Endothelial cell of umbilical vein (primary cell): Measurements from ENCODE around the gene ACTN1. TPM values are rescaled to one million over a fixed set of nuclear protein-coding genes. Genes with fewer than 3 reads are reported as not detected.

Experiments used
- BruUV-seq: library from RNA; stranded (reverse); fragments of 400-500 nt; replicated peaks from 2 replicates; lab custom pipeline; 2021; lab: Mats Ljungman, UMichigan
- CTCF ChIA-PET: fragments of 300-600, 350-600 bp; sonication (Branson Sonifier 250); formaldehyde crosslinking; loops from one replicate; lab custom pipeline; 2021; ENCODE audit warnings: antibody characterized with exemption, inconsistent platforms; lab: Charles Lee
- POLR2A ChIA-PET: fragments of 300-600, 350-600 bp; sonication (Branson Sonifier 250); formaldehyde crosslinking; loops from one replicate; lab custom pipeline; 2021; ENCODE audit warnings: antibody characterized with exemption, inconsistent platforms; lab: Charles Lee
- DNase-seq: peaks from one replicate; pipeline ENCODE4 v3.0.0-alpha.2; 2011; ENCODE audit warnings: low read depth, low spot score
- FAIRE-seq: peaks from 2 replicates; lab custom pipeline; 2011; peaks lifted over from hg19 to GRCh38; lab: Jason Lieb, UNC
- H2AFZ ChIP-seq: 2 replicates; pipeline ENCODE4 v1.6.0; 2012; ENCODE audit warnings: low read depth, low read length, control low read depth, inconsistent platforms
- H3K27ac ChIP-seq: 2 replicates; pipeline ENCODE4 v1.5.1; 2011; ENCODE audit warnings: low read depth, mild to moderate bottlenecking, control low read depth, low read length, moderate library complexity; ENCODE audit not compliant: insufficient read depth
- H3K27me3 ChIP-seq, 2 experiments: 2 replicates each; pipeline versions ENCODE4 v1.6.0 to v1.6.1; 2011; ENCODE audit warnings: low read length in 2 of 2, mixed read lengths in 1 of 2; ENCODE audit not compliant: control insufficient read depth in 2 of 2, insufficient read depth in 2 of 2
- H3K36me3 ChIP-seq, 2 experiments: 2 replicates in 1 of 2; 3 replicates in 1 of 2; pipeline ENCODE4 v1.5.1; 2011; ENCODE audit warnings: low read length in 2 of 2, mild to moderate bottlenecking in 1 of 2, moderate library complexity in 1 of 2; ENCODE audit not compliant: control insufficient read depth in 2 of 2, insufficient read depth in 2 of 2; ENCODE audit errors: extremely low read depth in 1 of 2
- H3K4me1 ChIP-seq: 3 replicates; pipeline ENCODE4 v1.5.1; 2011; ENCODE audit warnings: mild to moderate bottlenecking, low read length; ENCODE audit not compliant: control insufficient read depth, insufficient read depth; ENCODE audit errors: extremely low read depth
- H3K4me2 ChIP-seq: 2 replicates; pipeline ENCODE4 v1.6.1; 2011; ENCODE audit warnings: low read length, control low read depth, mixed read lengths; ENCODE audit not compliant: insufficient read depth
- H3K4me3 ChIP-seq, 3 experiments: fragments of 200-600 bp in 1 of 3; sonication (generic), shearing (Covaris generic) in 1 of 3; replicated peaks in 1 of 3; 2 replicates each; pipeline ENCODE4 v1.5.1; 2011 to 2016; ENCODE audit warnings: control low read depth in 3 of 3, low read length in 3 of 3, mild to moderate bottlenecking in 2 of 3, inconsistent platforms in 1 of 3, low read depth in 1 of 3, moderate library complexity in 1 of 3; ENCODE audit not compliant: insufficient read depth in 1 of 3
- H3K79me2 ChIP-seq: 2 replicates; pipeline ENCODE4 v1.6.0; 2012; ENCODE audit warnings: low read length, inconsistent platforms; ENCODE audit not compliant: control insufficient read depth, insufficient read depth
- H3K9ac ChIP-seq: replicated peaks from 2 replicates; pipeline ENCODE3; 2011; ENCODE audit warnings: low read length, control low read depth; ENCODE audit not compliant: insufficient read depth; ENCODE audit errors: extremely low read depth
- H3K9me1 ChIP-seq: replicated peaks from 3 replicates; pipeline ENCODE4 v1.6.0; 2011; ENCODE audit warnings: mild to moderate bottlenecking, low read length; ENCODE audit not compliant: control insufficient read depth, insufficient read depth; ENCODE audit errors: extremely low read depth
- H3K9me3 ChIP-seq: replicated peaks from 2 replicates; pipeline ENCODE4 v1.5.1; 2012; ENCODE audit warnings: low read length, inconsistent platforms; ENCODE audit not compliant: control insufficient read depth, insufficient read depth
- H4K20me1 ChIP-seq: replicated peaks from 2 replicates; pipeline ENCODE3; 2011; ENCODE audit warnings: mild to moderate bottlenecking, low read length; ENCODE audit not compliant: control insufficient read depth, insufficient read depth; ENCODE audit errors: extremely low read depth
- EZH2 ChIP-seq: IDR thresholded peaks from 2 replicates; pipeline ENCODE4 v1.6.1; 2012; ENCODE audit warnings: borderline replicate concordance, low read depth, mild to moderate bottlenecking, moderate library complexity, low read length, inconsistent platforms; ENCODE audit not compliant: severe bottlenecking
- FOS ChIP-seq: IDR thresholded peaks from 2 replicates; pipeline ENCODE4 v1.6.1; 2011; ENCODE audit warnings: mild to moderate bottlenecking, low read length, moderate library complexity, borderline replicate concordance; ENCODE audit not compliant: insufficient read depth
- GATA2 ChIP-seq: IDR thresholded peaks from 2 replicates; pipeline ENCODE4 v1.7.0; 2011; ENCODE audit warnings: low read depth, mild to moderate bottlenecking, moderate library complexity, mixed read lengths, low read length; ENCODE audit not compliant: insufficient read length, insufficient read depth
- JUN ChIP-seq: IDR thresholded peaks from 2 replicates; pipeline ENCODE4 v1.6.1; 2011; ENCODE audit warnings: borderline replicate concordance, low read depth; ENCODE audit not compliant: insufficient read length, insufficient read depth
- MAX ChIP-seq: IDR thresholded peaks from 2 replicates; pipeline ENCODE4 v1.6.1; 2011; ENCODE audit not compliant: insufficient read depth, insufficient read length
- MYC ChIP-seq: IDR thresholded peaks from one replicate; pipeline ENCODE4 v1.6.1; 2011; ENCODE audit warnings: mild to moderate bottlenecking, low read depth, low read length
- POLR2A ChIP-seq: IDR thresholded peaks from 2 replicates; pipeline ENCODE4 v1.6.1; 2012; ENCODE audit warnings: low read depth, mild to moderate bottlenecking, control low read depth, low read length
- POLR2AphosphoS5 ChIP-seq: IDR thresholded peaks from 2 replicates; pipeline ENCODE4 v1.6.1; 2012; ENCODE audit warnings: low read depth, mild to moderate bottlenecking, control low read depth, low read length, moderate library complexity; ENCODE audit not compliant: insufficient read depth
- dilution Hi-C: fragments of 300-500 bp; cut with MboI; formaldehyde crosslinking; loops from one replicate; pipeline ENCODE4 v1.15.0; 2019; ENCODE audit warnings: low sequenced_read_pairs; ENCODE audit not compliant: extremely low pct_ligation_motif_present
- intact Hi-C: fragments of 100-400 bp; cut with micrococcal nuclease; formaldehyde crosslinking; loops from one replicate; pipeline ENCODE4 v1.10.0; 2022
- polyA plus RNA-seq, 4 experiments: library from polyadenylated mRNA; depleted of rRNA in 3 of 4; stranded (reverse) in 3 of 4; unstranded in 1 of 4; fragments of >200 nt; gene quantifications; 2 replicates each; pipeline versions ENCODE4 v1.2.1 to v1.2.3, GENCODE V29; 2011 to 2012; ENCODE audit warnings: missing spikeins in 1 of 4
- total RNA-seq: library from RNA; stranded (reverse); gene quantifications from 2 replicates; pipeline ENCODE4 v1.2.3, GENCODE V29; 2021
- TF ChIP-seq, protein P1 (sequence below), 2 donors: IDR thresholded peaks; 1 replicate in 1 of 2; 2 replicates in 1 of 2; pipeline ENCODE4 v1.5.1; 2011; ENCODE audit warnings: low read length in 2 of 2, mild to moderate bottlenecking in 2 of 2, moderate library complexity in 2 of 2, control low read depth in 1 of 2, inconsistent platforms in 1 of 2, low read depth in 1 of 2; ENCODE audit not compliant: insufficient read depth in 1 of 2; ENCODE audit errors: extremely low read depth in 1 of 2

ACTN1 gene
- total and polyA plus RNA-seq, 2 donors (not counting 3 experiments of a cell fraction or from before 2014, with no cell fraction given), result 442 to 463 TPM

- FAIRE-seq (no peak), DNase-seq (no peak)
- CTCF ChIA-PET, result no interaction called here
- Histone ChIP-seq H3K27me3 (no peaks in the 10 kb centered on the region), H3K4me3 (no peak overlapping the region), H3K36me3 (peaks cover 58 to 84% of the 10 kb centered on the region in 2 experiments), H3K4me2 (no peak overlapping the region), H3K4me1 (peaks cover 10% of the 10 kb centered on the region), H3K9me3 (no peaks in the 10 kb centered on the region), H4K20me1 (no peaks in the 10 kb centered on the region), H3K9ac (no peak overlapping the region), H3K27ac (no peak overlapping the region), H3K79me2 (no peaks in the 10 kb centered on the region), H3K9me1 (no peaks in the 10 kb centered on the region), H2AFZ (no peak overlapping the region)
- intact Hi-C loops, result no loop called here
- no TSS peak for BruUV-seq
- POLR2A ChIA-PET, result no interaction called here
- TF ChIP-seq POLR2AphosphoS5 (peak; percentile 20), GATA2 (no peak), EZH2 (no peak)
- dilution Hi-C loops, result no loop called here
Measured at GRCh38 chr14:68880581-68881105, 98.5 kb downstream of the ACTN1 start.

GRCh38 chr14:68879841-68880575 lies 99.1 kb downstream of the ACTN1 start:
- CTCF ChIA-PET, result no interaction called here
- no peak for DNase-seq
- Histone ChIP-seq H2AFZ (no peak overlapping the region), H3K27ac (no peak overlapping the region), H3K4me2 (no peak overlapping the region), H3K9me3 (no peaks in the 10 kb centered on the region), H3K9me1 (no peaks in the 10 kb centered on the region), H3K36me3 (peaks cover 55 to 82% of the 10 kb centered on the region in 2 experiments), H4K20me1 (no peaks in the 10 kb centered on the region), H3K9ac (no peak overlapping the region), H3K79me2 (no peaks in the 10 kb centered on the region), H3K27me3 (no peaks in the 10 kb centered on the region), H3K4me1 (peaks cover 10% of the 10 kb centered on the region), H3K4me3 (no peak overlapping the region)
- dilution Hi-C loops, result no loop called here
- FAIRE-seq, result no peak
- TSS peak; percentile 10 for BruUV-seq
- TF ChIP-seq JUN (no peak), GATA2 (no peak), MAX (no peak), POLR2AphosphoS5 (no peak), POLR2A (no peak), FOS (no peak), EZH2 (no peak), MYC (no peak)
- TF ChIP-seq, protein P1, sequence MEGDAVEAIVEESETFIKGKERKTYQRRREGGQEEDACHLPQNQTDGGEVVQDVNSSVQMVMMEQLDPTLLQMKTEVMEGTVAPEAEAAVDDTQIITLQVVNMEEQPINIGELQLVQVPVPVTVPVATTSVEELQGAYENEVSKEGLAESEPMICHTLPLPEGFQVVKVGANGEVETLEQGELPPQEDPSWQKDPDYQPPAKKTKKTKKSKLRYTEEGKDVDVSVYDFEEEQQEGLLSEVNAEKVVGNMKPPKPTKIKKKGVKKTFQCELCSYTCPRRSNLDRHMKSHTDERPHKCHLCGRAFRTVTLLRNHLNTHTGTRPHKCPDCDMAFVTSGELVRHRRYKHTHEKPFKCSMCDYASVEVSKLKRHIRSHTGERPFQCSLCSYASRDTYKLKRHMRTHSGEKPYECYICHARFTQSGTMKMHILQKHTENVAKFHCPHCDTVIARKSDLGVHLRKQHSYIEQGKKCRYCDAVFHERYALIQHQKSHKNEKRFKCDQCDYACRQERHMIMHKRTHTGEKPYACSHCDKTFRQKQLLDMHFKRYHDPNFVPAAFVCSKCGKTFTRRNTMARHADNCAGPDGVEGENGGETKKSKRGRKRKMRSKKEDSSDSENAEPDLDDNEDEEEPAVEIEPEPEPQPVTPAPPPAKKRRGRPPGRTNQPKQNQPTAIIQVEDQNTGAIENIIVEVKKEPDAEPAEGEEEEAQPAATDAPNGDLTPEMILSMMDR (IDR thresholded peaks at IDR 0.05; ENCODE audit: extremely low read depth in 1 of 2, insufficient read depth in 1 of 2, low read depth in 1 of 2, low read length in 2 of 2), result no peak
- POLR2A ChIA-PET, result no interaction called here
- intact Hi-C loops, result no loop called here
